ENCODE results near the gene SPINT1.

The SPINT1 gene

DNA sequence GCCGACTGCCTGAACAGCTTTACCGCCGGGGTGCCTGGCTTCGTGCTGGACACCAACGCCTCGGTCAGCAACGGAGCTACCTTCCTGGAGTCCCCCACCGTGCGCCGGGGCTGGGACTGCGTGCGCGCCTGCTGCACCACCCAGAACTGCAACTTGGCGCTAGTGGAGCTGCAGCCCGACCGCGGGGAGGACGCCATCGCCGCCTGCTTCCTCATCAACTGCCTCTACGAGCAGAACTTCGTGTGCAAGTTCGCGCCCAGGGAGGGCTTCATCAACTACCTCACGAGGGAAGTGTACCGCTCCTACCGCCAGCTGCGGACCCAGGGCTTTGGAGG is 815 bp downstream of the SPINT1 start:
- Histone ChIP-seq H2AFZ (ENCODE audit: low read depth, low read length) (no peak overlapping the region), H3K9ac (ENCODE audit: low read depth, low read length) (no peak overlapping the region), H3K4me3 (ENCODE audit: low read depth in 1 of 2, low read length in 2 of 2) (no peak overlapping the region), H3K9me3 (ENCODE audit: insufficient read depth, low read length, severe bottlenecking) (no peaks in the 10 kb centered on the region), H3K27ac (ENCODE audit: low read length) (no peak overlapping the region), H3K4me1 (ENCODE audit: insufficient read depth, low read length) (peaks cover 10% of the 10 kb centered on the region), H3K79me2 (ENCODE audit: insufficient read depth, low read length) (no peaks in the 10 kb centered on the region), H3K4me2 (ENCODE audit: insufficient read depth, low read length) (no peak overlapping the region), H3K27me3 (ENCODE audit: insufficient read depth, low read length, poor library complexity) (no peaks in the 10 kb centered on the region), H4K20me1 (ENCODE audit: insufficient read depth, low read length) (no peaks in the 10 kb centered on the region), H3K36me3 (ENCODE audit: insufficient read depth, low read length) (no peaks in the 10 kb centered on the region)
- DNase-seq (no peak), ATAC-seq (ENCODE audit: insufficient read depth, low read depth) (no peak)
- TF ChIP-seq EZH2 (IDR thresholded peaks at IDR 0.05; ENCODE audit: borderline replicate concordance, low read depth, low read length, severe bottlenecking): no peak
- TF ChIP-seq, protein P1, sequence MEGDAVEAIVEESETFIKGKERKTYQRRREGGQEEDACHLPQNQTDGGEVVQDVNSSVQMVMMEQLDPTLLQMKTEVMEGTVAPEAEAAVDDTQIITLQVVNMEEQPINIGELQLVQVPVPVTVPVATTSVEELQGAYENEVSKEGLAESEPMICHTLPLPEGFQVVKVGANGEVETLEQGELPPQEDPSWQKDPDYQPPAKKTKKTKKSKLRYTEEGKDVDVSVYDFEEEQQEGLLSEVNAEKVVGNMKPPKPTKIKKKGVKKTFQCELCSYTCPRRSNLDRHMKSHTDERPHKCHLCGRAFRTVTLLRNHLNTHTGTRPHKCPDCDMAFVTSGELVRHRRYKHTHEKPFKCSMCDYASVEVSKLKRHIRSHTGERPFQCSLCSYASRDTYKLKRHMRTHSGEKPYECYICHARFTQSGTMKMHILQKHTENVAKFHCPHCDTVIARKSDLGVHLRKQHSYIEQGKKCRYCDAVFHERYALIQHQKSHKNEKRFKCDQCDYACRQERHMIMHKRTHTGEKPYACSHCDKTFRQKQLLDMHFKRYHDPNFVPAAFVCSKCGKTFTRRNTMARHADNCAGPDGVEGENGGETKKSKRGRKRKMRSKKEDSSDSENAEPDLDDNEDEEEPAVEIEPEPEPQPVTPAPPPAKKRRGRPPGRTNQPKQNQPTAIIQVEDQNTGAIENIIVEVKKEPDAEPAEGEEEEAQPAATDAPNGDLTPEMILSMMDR (IDR thresholded peaks at IDR 0.05; ENCODE audit: borderline replicate concordance, extremely low read depth, low read length, poor library complexity, severe bottlenecking): no peak

DNA sequence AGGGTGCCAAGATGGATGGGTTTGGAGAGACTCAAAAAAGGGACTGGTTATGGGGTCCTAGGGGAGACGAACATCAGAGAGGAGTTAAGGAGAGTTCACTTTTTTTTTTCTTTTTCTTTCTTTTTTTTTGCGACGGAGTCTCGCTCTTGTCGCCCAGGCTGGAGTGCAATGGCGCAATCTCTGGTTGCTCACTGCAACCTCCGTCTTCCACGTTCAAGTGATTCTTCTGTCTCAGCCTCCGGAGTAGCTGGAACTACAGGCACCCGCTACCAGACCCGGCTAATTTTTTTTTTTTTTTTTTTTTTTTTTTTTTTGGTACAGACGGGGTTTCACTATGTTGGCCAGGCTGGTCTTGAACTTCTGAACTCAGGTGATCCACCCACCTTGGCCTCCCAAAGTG is 1.2 kb downstream of the SPINT1 start:
- Histone ChIP-seq H3K9ac (ENCODE audit: low read depth, low read length) (no peak overlapping the region), H4K20me1 (ENCODE audit: insufficient read depth, low read length) (no peaks in the 10 kb centered on the region), H3K4me3 (ENCODE audit: low read depth in 1 of 2, low read length in 2 of 2) (no peak overlapping the region), H3K27ac (ENCODE audit: low read length) (no peak overlapping the region), H3K4me2 (ENCODE audit: insufficient read depth, low read length) (no peak overlapping the region), H3K9me3 (ENCODE audit: insufficient read depth, low read length, severe bottlenecking) (no peaks in the 10 kb centered on the region), H3K79me2 (ENCODE audit: insufficient read depth, low read length) (no peaks in the 10 kb centered on the region), H3K36me3 (ENCODE audit: insufficient read depth, low read length) (no peaks in the 10 kb centered on the region), H2AFZ (ENCODE audit: low read depth, low read length) (no peak overlapping the region), H3K4me1 (ENCODE audit: insufficient read depth, low read length) (peaks cover 10% of the 10 kb centered on the region), H3K27me3 (ENCODE audit: insufficient read depth, low read length, poor library complexity) (no peaks in the 10 kb centered on the region)
- no peak for TF ChIP-seq EZH2 (IDR thresholded peaks at IDR 0.05; ENCODE audit: borderline replicate concordance, low read depth, low read length, severe bottlenecking)
- TF ChIP-seq, protein P1 (IDR thresholded peaks at IDR 0.05; ENCODE audit: borderline replicate concordance, extremely low read depth, low read length, poor library complexity, severe bottlenecking): no peak
- ATAC-seq (ENCODE audit: insufficient read depth, low read depth): no peak
- no peak for DNase-seq

- H3K4me2 ChIP-seq (ENCODE audit: insufficient read depth, low read length): no peak overlapping the region
These were observed 1.9 kb downstream of the SPINT1 start for GRCh38 chr15:40845511-40846284.

More at GRCh38 chr15:40845511-40846284, 1.9 kb downstream of the SPINT1 start:
- Histone ChIP-seq H3K4me3 (ENCODE audit: low read depth in 1 of 2, low read length in 2 of 2) (no peak overlapping the region), H3K4me1 (ENCODE audit: insufficient read depth, low read length) (peaks cover 10% of the 10 kb centered on the region), H3K27me3 (ENCODE audit: insufficient read depth, low read length, poor library complexity) (no peaks in the 10 kb centered on the region), H4K20me1 (ENCODE audit: insufficient read depth, low read length) (no peaks in the 10 kb centered on the region), H3K27ac (ENCODE audit: low read length) (no peak overlapping the region), H3K36me3 (ENCODE audit: insufficient read depth, low read length) (no peaks in the 10 kb centered on the region), H2AFZ (ENCODE audit: low read depth, low read length) (no peak overlapping the region), H3K79me2 (ENCODE audit: insufficient read depth, low read length) (no peaks in the 10 kb centered on the region), H3K9ac (ENCODE audit: low read depth, low read length) (no peak overlapping the region), H3K9me3 (ENCODE audit: insufficient read depth, low read length, severe bottlenecking) (no peaks in the 10 kb centered on the region)
- DNase-seq (no peak), ATAC-seq (ENCODE audit: insufficient read depth, low read depth) (no peak)
- no peak for TF ChIP-seq EZH2 (IDR thresholded peaks at IDR 0.05; ENCODE audit: borderline replicate concordance, low read depth, low read length, severe bottlenecking)
- TF ChIP-seq, protein P1 (IDR thresholded peaks at IDR 0.05; ENCODE audit: borderline replicate concordance, extremely low read depth, low read length, poor library complexity, severe bottlenecking): no peak

All from DND-41 (cell line).